RWPE2 (cell line): ENCODE results near the gene HEPHL1.

Experiments used
- ATAC-seq: fragments of 200-7000 bp; cut with Tn5 transposase; 3 replicates; pipeline ENCODE4 v1.9.1; 2021; ENCODE audit warnings: low read depth
- DNase-seq: peaks from one replicate; pipeline ENCODE4 v3.0.0-alpha.2; 2020; ENCODE audit warnings: low spot score
- H3K27ac ChIP-seq: fragments of 450-650 bp; 2 replicates; pipeline ENCODE4 v1.5.1; 2017; ENCODE audit warnings: mild to moderate bottlenecking; ENCODE audit not compliant: poor library complexity, severe bottlenecking
- H3K27me3 ChIP-seq: fragments of 250-450 bp; sonication (Bioruptor Pico); 2 replicates; pipeline ENCODE4 v1.5.1; 2021; ENCODE audit warnings: mild to moderate bottlenecking, moderate library complexity; ENCODE audit not compliant: insufficient read depth, poor library complexity, severe bottlenecking
- H3K36me3 ChIP-seq: fragments of 250-450 bp; sonication (Bioruptor Pico); 2 replicates; pipeline ENCODE4 v1.5.1; 2020; ENCODE audit warnings: low read depth, mild to moderate bottlenecking, moderate library complexity
- H3K4me1 ChIP-seq: fragments of 250-450 bp; sonication (Bioruptor Pico); 2 replicates; pipeline ENCODE4 v1.5.1; 2021; ENCODE audit warnings: mild to moderate bottlenecking, moderate library complexity; ENCODE audit not compliant: insufficient read depth, poor library complexity, severe bottlenecking
- H3K4me3 ChIP-seq: fragments of 250-450 bp; sonication (Bioruptor Pico); 2 replicates; pipeline ENCODE4 v1.5.1; 2021; ENCODE audit warnings: mild to moderate bottlenecking, moderate library complexity; ENCODE audit not compliant: severe bottlenecking
- H3K9me3 ChIP-seq: fragments of 250-450 bp; sonication (Bioruptor Pico); 2 replicates; pipeline ENCODE4 v1.5.1; 2021; ENCODE audit warnings: mild to moderate bottlenecking, moderate library complexity; ENCODE audit not compliant: severe bottlenecking
- CTCF ChIP-seq: fragments of 450-650 bp; IDR thresholded peaks from one replicate; pipeline ENCODE4 v1.5.1; 2017; ENCODE audit warnings: mild to moderate bottlenecking, moderate library complexity; ENCODE audit not compliant: poor library complexity, severe bottlenecking

HEPHL1 gene

GRCh38 chr11:94088906-94089305, 67.8 kb downstream of the HEPHL1 start:
- no peaks in the 10 kb centered on the region for H3K9me3 ChIP-seq
- no peaks in the 10 kb centered on the region for H3K4me1 ChIP-seq
- no peak overlapping the region for H3K4me3 ChIP-seq
- H3K27me3 ChIP-seq, result no peaks in the 10 kb centered on the region
- ATAC-seq, result no peak
- no peaks in the 10 kb centered on the region for H3K36me3 ChIP-seq
- no peak overlapping the region for H3K27ac ChIP-seq
- no peak for TF ChIP-seq CTCF
- DNase-seq, result no peak

- H3K9me3 ChIP-seq, result no peaks in the 10 kb centered on the region
- H3K27me3 ChIP-seq, result no peaks in the 10 kb centered on the region
- TF ChIP-seq CTCF, result no peak
- no peaks in the 10 kb centered on the region for H3K36me3 ChIP-seq
- H3K27ac ChIP-seq, result no peak overlapping the region
- H3K4me1 ChIP-seq, result no peaks in the 10 kb centered on the region
- no peak for ATAC-seq
- no peak overlapping the region for H3K4me3 ChIP-seq
- DNase-seq, result no peak
These were observed 68.2 kb downstream of the HEPHL1 start for GRCh38 chr11:94089341-94089740.

GRCh38 chr11:94090401-94090800, 69.2 kb downstream of the HEPHL1 start:
- ATAC-seq (no peak), DNase-seq (no peak)
- Histone ChIP-seq H3K27ac (no peak overlapping the region), H3K9me3 (no peaks in the 10 kb centered on the region), H3K27me3 (no peaks in the 10 kb centered on the region), H3K4me1 (no peaks in the 10 kb centered on the region), H3K36me3 (no peaks in the 10 kb centered on the region), H3K4me3 (no peak overlapping the region)
- no peak for TF ChIP-seq CTCF

- Histone ChIP-seq H3K36me3 (no peaks in the 10 kb centered on the region), H3K4me1 (no peaks in the 10 kb centered on the region), H3K4me3 (no peak overlapping the region), H3K27me3 (no peaks in the 10 kb centered on the region), H3K9me3 (no peaks in the 10 kb centered on the region), H3K27ac (no peak overlapping the region)
- no peak for ATAC-seq
- TF ChIP-seq CTCF, result no peak
- DNase-seq, result no peak
These were observed 69.9 kb downstream of the HEPHL1 start for GRCh38 chr11:94091091-94091490.

GRCh38 chr11:94100253-94100652, 79.1 kb downstream of the HEPHL1 start:
- DNase-seq (no peak), ATAC-seq (no peak)
- TF ChIP-seq CTCF, result no peak
- H3K36me3 ChIP-seq, result no peaks in the 10 kb centered on the region
- H3K4me3 ChIP-seq, result no peak overlapping the region
- no peak overlapping the region for H3K27ac ChIP-seq
- H3K9me3 ChIP-seq, result no peaks in the 10 kb centered on the region
- H3K27me3 ChIP-seq, result no peaks in the 10 kb centered on the region
- H3K4me1 ChIP-seq, result no peaks in the 10 kb centered on the region
